GM12878 (cell line): ENCODE measurements around the gene FBXW7. TPM values are rescaled to one million over a fixed set of nuclear protein-coding genes. Genes with fewer than 3 reads are reported as not detected.
A peak's percentile ranks its signal among the peaks of the same experiment; 100 is the strongest.

ENCODE experiments used
- ATAC-seq: fragments of 200-7000 bp; cut with Tn5 transposase; 3 replicates; pipeline ENCODE4 v1.9.1; 2020; ENCODE audit warnings: mild to moderate bottlenecking, moderate library complexity
- BruUV-seq: library from RNA; stranded (reverse); fragments of 400-500 nt; replicated peaks from 2 replicates; lab custom pipeline; 2021; lab: Mats Ljungman, UMichigan
- CTCF ChIA-PET: fragments of 300-600 bp; sonication (Branson Sonifier 250); formaldehyde crosslinking; extraction: SDS; loops from one replicate; lab custom pipeline; 2021; ENCODE audit warnings: inconsistent platforms; lab: Yijun Ruan, JAX
- POLR2A ChIA-PET: fragments of 350-600 bp; formaldehyde crosslinking; extraction: SDS; loops from one replicate; lab custom pipeline; 2021; ENCODE audit warnings: inconsistent platforms; lab: Charles Lee
- RAD21 ChIA-PET: fragments of 300-600 bp; sonication (Branson Sonifier 250); formaldehyde crosslinking; loops from one replicate; lab custom pipeline; 2023; ENCODE audit warnings: antibody characterized with exemption; ENCODE audit not compliant: unreplicated experiment; lab: Charles Lee
- SMC1A ChIA-PET: fragments of 300-600 bp; sonication (Branson Sonifier 250); formaldehyde crosslinking; loops from one replicate; lab custom pipeline; 2023; ENCODE audit not compliant: unreplicated experiment, uncharacterized antibody; lab: Charles Lee
- DNase-seq: peaks from one replicate; pipeline ENCODE4 v3.0.0-alpha.2; 2011; ENCODE audit warnings: low read depth, low spot score
- FAIRE-seq: peaks from 3 replicates; lab custom pipeline; 2011; peaks lifted over from hg19 to GRCh38; lab: Jason Lieb, UNC
- H2AFZ ChIP-seq: 2 replicates; pipeline ENCODE4 v1.6.0; 2011; ENCODE audit warnings: low read depth, low read length, control low read depth; ENCODE audit not compliant: control insufficient read depth
- H3K27ac ChIP-seq: 2 replicates; pipeline ENCODE4 v1.5.1; 2011; ENCODE audit warnings: control low read depth; ENCODE audit not compliant: control insufficient read depth, insufficient read depth
- H3K27me3 ChIP-seq, 2 experiments: replicated peaks in 1 of 2; 2 replicates each; pipeline versions ENCODE4 v1.6.0 to v1.6.1; 2011; ENCODE audit warnings: low read length in 1 of 2; ENCODE audit not compliant: control insufficient read depth in 2 of 2, insufficient read depth in 2 of 2
- H3K36me3 ChIP-seq, 2 experiments: 2 replicates each; pipeline ENCODE4 v1.5.1; 2011; ENCODE audit warnings: low read length in 1 of 2; ENCODE audit not compliant: control insufficient read depth in 2 of 2, insufficient read depth in 2 of 2
- H3K4me1 ChIP-seq: 2 replicates; pipeline ENCODE4 v1.6.1; 2011; ENCODE audit warnings: mild to moderate bottlenecking, low read length, moderate library complexity, mixed read lengths; ENCODE audit not compliant: control insufficient read depth, insufficient read depth
- H3K4me2 ChIP-seq: 2 replicates; pipeline ENCODE4 v1.6.0; 2011; ENCODE audit warnings: control low read depth; ENCODE audit not compliant: control insufficient read depth, insufficient read depth
- H3K4me3 ChIP-seq: fragments of 200-600 bp; sonication (generic); 2 replicates; pipeline ENCODE4 v1.5.1; 2016
- H3K79me2 ChIP-seq: 2 replicates; pipeline ENCODE4 v1.6.0; 2011; ENCODE audit warnings: low read length; ENCODE audit not compliant: control insufficient read depth, insufficient read depth
- H3K9ac ChIP-seq: 2 replicates; pipeline ENCODE4 v1.8.0; 2011; ENCODE audit warnings: low read length, control low read depth, mixed read lengths; ENCODE audit not compliant: control insufficient read depth, insufficient read depth
- H3K9me3 ChIP-seq: replicated peaks from 3 replicates; pipeline ENCODE4 v1.5.1; 2011; ENCODE audit warnings: mild to moderate bottlenecking, low read length; ENCODE audit not compliant: control insufficient read depth, insufficient read depth
- H4K20me1 ChIP-seq: 2 replicates; pipeline ENCODE4 v1.6.0; 2011; ENCODE audit not compliant: control insufficient read depth, insufficient read depth
- JUND ChIP-seq: IDR thresholded peaks from 2 replicates; pipeline ENCODE4 v1.6.1; 2012; ENCODE audit warnings: low read depth, mild to moderate bottlenecking, low read length, improper control_type of control experiment, moderate library complexity
- KDM1A ChIP-seq: fragments of 200-600 bp; sonication (generic); IDR thresholded peaks from 2 replicates; pipeline ENCODE4 v1.6.1; 2016; ENCODE audit warnings: borderline replicate concordance
- MEF2A ChIP-seq: IDR thresholded peaks from 2 replicates; pipeline ENCODE4 v1.6.1; 2011; ENCODE audit warnings: low read depth, mild to moderate bottlenecking, low read length, moderate library complexity; ENCODE audit not compliant: insufficient read depth
- MTA3 ChIP-seq: IDR thresholded peaks from 2 replicates; pipeline ENCODE4 v1.6.1; 2012; ENCODE audit warnings: low read length, inconsistent platforms, borderline replicate concordance
- POLR2AphosphoS5 ChIP-seq: IDR thresholded peaks from 2 replicates; pipeline ENCODE4 v1.6.1; 2011; ENCODE audit warnings: mild to moderate bottlenecking, low read length, inconsistent platforms
- SP1 ChIP-seq: IDR thresholded peaks from one replicate; pipeline ENCODE4 v1.6.1; 2011; ENCODE audit warnings: low read depth, low read length
- WGBS: methylation state at CpG from one replicate; pipeline ENCODE4 v1.1.6; 2016; ENCODE audit warnings: low lambda C conversion rate; ENCODE audit not compliant: insufficient replicate concordance, insufficient coverage; ENCODE audit errors: missing lambda C conversion rate; 5-methylcytosine and 5-hydroxymethylcytosine counted together
- in situ Hi-C: fragments of 300-500 bp; cut with MboI; formaldehyde crosslinking; loops from 9 replicates; pipeline ENCODE4 v1.14.3; 2018; ENCODE audit warnings: mixed read lengths
- intact Hi-C: fragments of 100-400 bp; cut with micrococcal nuclease; formaldehyde crosslinking; loops from one replicate; pipeline ENCODE4 v1.14.2; 2022; ENCODE audit not compliant: unreplicated experiment
- polyA plus RNA-seq, 11 experiments: library from polyadenylated mRNA; depleted of rRNA in 4 of 11; unstranded in 6 of 11; stranded (reverse) in 5 of 11; fragments of >200 nt; fragmentation: Nextera tagmentation in 4 of 11; fragmentation: Illumina TruSeq in 1 of 11; extraction: Ambion mirVana in 4 of 11; extraction: Trizol in 1 of 11; gene quantifications; 1 replicate in 1 of 11; 2 replicates in 10 of 11; pipeline versions ENCODE4 v1.2.1 to v1.2.3, GENCODE V29; 2011 to 2016; ENCODE audit warnings: inconsistent platforms in 2 of 11, missing spikeins in 2 of 11, low read depth in 1 of 11
- total RNA-seq, 4 experiments: library from RNA; depleted of rRNA in 3 of 4; stranded (reverse); fragments of >200 nt in 3 of 4; fragmentation: Illumina TruSeq in 1 of 4; extraction: Trizol in 1 of 4; gene quantifications; 2 replicates each; pipeline versions ENCODE4 v1.2.1 to v1.2.3, GENCODE V29; 2013 to 2021
- TF ChIP-seq, protein P1 (sequence below): fragments of 450-650 bp; IDR thresholded peaks from 2 replicates; pipeline ENCODE4 v1.6.1; 2017; ENCODE audit warnings: mild to moderate bottlenecking, moderate library complexity
- TF ChIP-seq, protein P2 (sequence below), 3 experiments: IDR thresholded peaks in 2 of 3; conservative IDR thresholded peaks in 1 of 3; 2 replicates each; pipeline ENCODE4 v1.5.1; 2011; ENCODE audit warnings: low read depth in 3 of 3, low read length in 3 of 3, mild to moderate bottlenecking in 3 of 3, control low read depth in 2 of 3, moderate library complexity in 2 of 3, inconsistent platforms in 1 of 3, mixed read lengths in 1 of 3; ENCODE audit not compliant: control insufficient read depth in 2 of 3, insufficient read depth in 1 of 3; ENCODE audit errors: extremely low read depth in 1 of 3
- TF ChIP-seq, protein P3 (sequence below): fragments of 150-350 bp; IDR thresholded peaks from 2 replicates; pipeline ENCODE4 v1.6.1; 2014; ENCODE audit warnings: mild to moderate bottlenecking, low read depth, low read length

FBXW7 gene
- total and polyA plus RNA-seq, 10 of the 15 experiments (the other 5 are each of a cell fraction or from before 2014, with no cell fraction given): 35.8 to 118 (median 47.2) TPM

DNA sequence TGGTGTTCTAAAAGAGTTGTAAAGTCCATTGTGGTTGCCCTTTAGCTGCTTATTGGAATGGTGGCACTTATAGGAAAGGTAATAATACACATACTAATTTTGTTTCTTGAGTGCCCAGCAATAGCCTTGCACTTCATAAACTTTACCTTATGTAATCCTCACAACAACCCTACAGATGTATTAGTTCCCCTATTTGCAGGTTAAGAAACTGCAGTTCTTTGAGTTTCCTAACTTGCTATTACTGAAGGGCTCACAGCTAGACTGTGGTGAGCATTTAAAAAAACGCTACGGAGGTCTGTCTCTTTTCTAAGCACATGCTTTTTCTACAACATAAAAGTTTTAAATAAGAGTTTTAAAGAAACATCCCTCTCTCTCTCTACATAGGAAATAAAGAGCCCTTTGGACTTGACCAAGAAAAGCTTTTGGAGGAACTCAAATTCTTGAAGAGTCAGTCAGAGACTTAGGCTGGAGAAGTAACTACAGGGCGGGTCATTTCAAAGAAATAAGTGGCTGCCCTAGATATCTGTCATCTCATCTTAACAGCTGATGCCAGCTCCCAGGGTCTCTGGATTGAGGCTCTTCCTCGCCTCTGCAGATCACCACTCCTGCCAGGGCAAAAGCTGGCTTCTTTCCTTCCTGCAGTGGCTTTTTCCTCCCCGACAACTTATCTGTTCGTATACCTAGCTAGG lies 42.0 kb upstream of the FBXW7 start:
- Histone ChIP-seq H3K9me3 (no peaks in the 10 kb centered on the region), H3K27me3 (no peaks in the 10 kb centered on the region), H3K4me1 (no peaks in the 10 kb centered on the region), H3K79me2 (no peaks in the 10 kb centered on the region), H3K4me2 (no peak overlapping the region), H3K36me3 (no peaks in the 10 kb centered on the region), H3K9ac (no peak overlapping the region), H2AFZ (no peak overlapping the region), H4K20me1 (no peaks in the 10 kb centered on the region), H3K4me3 (no peak overlapping the region), H3K27ac (no peak overlapping the region)
- FAIRE-seq: peak; percentile 66
- ChIA-PET POLR2A (interaction anchor here (0.8 to 1.8 kb wide), 7 partner anchors 11 to 54 kb away, joined by 3 to 6 read pairs (median 4); no protein-coding TSS in a partner anchor), CTCF (interaction anchor here (0.8 to 3.6 kb wide), 10 partner anchors 10 to 169 kb away, joined by 3 to 14 read pairs (median 4); partner anchors contain the start of gene FBXW7), SMC1A (interaction anchor here (0.6 to 6.8 kb wide), 22 partner anchors 12 to 198 kb away, joined by 3 to 42 read pairs (median 4); partner anchors contain the start of gene FBXW7), RAD21 (interaction anchor here (1.6 to 4.2 kb wide), 5 partner anchors 17 to 76 kb away, joined by 5 to 14 read pairs (median 7); no protein-coding TSS in a partner anchor)
- BruUV-seq: no TSS peak
- WGBS: 42% methylated on average over 6 of the region's 6 CpGs
- intact Hi-C loops (no loop called here), in situ Hi-C loops (no loop called here)
- no peak for TF ChIP-seq MTA3
- TF ChIP-seq JUND: no peak
- TF ChIP-seq MEF2A: no peak
- no peak for TF ChIP-seq SP1
- no peak for TF ChIP-seq POLR2AphosphoS5
- TF ChIP-seq, protein P1, sequence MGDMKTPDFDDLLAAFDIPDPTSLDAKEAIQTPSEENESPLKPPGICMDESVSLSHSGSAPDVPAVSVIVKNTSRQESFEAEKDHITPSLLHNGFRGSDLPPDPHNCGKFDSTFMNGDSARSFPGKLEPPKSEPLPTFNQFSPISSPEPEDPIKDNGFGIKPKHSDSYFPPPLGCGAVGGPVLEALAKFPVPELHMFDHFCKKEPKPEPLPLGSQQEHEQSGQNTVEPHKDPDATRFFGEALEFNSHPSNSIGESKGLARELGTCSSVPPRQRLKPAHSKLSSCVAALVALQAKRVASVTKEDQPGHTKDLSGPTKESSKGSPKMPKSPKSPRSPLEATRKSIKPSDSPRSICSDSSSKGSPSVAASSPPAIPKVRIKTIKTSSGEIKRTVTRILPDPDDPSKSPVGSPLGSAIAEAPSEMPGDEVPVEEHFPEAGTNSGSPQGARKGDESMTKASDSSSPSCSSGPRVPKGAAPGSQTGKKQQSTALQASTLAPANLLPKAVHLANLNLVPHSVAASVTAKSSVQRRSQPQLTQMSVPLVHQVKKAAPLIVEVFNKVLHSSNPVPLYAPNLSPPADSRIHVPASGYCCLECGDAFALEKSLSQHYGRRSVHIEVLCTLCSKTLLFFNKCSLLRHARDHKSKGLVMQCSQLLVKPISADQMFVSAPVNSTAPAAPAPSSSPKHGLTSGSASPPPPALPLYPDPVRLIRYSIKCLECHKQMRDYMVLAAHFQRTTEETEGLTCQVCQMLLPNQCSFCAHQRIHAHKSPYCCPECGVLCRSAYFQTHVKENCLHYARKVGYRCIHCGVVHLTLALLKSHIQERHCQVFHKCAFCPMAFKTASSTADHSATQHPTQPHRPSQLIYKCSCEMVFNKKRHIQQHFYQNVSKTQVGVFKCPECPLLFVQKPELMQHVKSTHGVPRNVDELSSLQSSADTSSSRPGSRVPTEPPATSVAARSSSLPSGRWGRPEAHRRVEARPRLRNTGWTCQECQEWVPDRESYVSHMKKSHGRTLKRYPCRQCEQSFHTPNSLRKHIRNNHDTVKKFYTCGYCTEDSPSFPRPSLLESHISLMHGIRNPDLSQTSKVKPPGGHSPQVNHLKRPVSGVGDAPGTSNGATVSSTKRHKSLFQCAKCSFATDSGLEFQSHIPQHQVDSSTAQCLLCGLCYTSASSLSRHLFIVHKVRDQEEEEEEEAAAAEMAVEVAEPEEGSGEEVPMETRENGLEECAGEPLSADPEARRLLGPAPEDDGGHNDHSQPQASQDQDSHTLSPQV: no peak
- TF ChIP-seq, protein P2, sequence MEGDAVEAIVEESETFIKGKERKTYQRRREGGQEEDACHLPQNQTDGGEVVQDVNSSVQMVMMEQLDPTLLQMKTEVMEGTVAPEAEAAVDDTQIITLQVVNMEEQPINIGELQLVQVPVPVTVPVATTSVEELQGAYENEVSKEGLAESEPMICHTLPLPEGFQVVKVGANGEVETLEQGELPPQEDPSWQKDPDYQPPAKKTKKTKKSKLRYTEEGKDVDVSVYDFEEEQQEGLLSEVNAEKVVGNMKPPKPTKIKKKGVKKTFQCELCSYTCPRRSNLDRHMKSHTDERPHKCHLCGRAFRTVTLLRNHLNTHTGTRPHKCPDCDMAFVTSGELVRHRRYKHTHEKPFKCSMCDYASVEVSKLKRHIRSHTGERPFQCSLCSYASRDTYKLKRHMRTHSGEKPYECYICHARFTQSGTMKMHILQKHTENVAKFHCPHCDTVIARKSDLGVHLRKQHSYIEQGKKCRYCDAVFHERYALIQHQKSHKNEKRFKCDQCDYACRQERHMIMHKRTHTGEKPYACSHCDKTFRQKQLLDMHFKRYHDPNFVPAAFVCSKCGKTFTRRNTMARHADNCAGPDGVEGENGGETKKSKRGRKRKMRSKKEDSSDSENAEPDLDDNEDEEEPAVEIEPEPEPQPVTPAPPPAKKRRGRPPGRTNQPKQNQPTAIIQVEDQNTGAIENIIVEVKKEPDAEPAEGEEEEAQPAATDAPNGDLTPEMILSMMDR (IDR thresholded peaks at IDR 0.05 in 2 of 3, conservative IDR thresholded peaks at IDR 0.05 in 1 of 3; ENCODE audit: control insufficient read depth in 2 of 3, extremely low read depth in 1 of 3, insufficient read depth in 1 of 3, low read depth in 3 of 3, low read length in 3 of 3): 0 out of 6 replicates have a peak, but pooled peaks of 1 of the 3 experiments have one; percentile 5
- TF ChIP-seq KDM1A: no peak
- TF ChIP-seq, protein P3, sequence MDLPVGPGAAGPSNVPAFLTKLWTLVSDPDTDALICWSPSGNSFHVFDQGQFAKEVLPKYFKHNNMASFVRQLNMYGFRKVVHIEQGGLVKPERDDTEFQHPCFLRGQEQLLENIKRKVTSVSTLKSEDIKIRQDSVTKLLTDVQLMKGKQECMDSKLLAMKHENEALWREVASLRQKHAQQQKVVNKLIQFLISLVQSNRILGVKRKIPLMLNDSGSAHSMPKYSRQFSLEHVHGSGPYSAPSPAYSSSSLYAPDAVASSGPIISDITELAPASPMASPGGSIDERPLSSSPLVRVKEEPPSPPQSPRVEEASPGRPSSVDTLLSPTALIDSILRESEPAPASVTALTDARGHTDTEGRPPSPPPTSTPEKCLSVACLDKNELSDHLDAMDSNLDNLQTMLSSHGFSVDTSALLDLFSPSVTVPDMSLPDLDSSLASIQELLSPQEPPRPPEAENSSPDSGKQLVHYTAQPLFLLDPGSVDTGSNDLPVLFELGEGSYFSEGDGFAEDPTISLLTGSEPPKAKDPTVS: no peak
- DNase-seq: no peak
- peak; percentile 94 for ATAC-seq
